HEK293 (cell line): ENCODE results near the gene PNCK.

Experiments
- CTCF ChIA-PET: fragments of 350-600 bp; formaldehyde crosslinking; extraction: SDS; loops from one replicate; lab custom pipeline; 2021; ENCODE audit warnings: antibody characterized with exemption; lab: Yijun Ruan, JAX
- POLR2A ChIA-PET: fragments of 300-600 bp; formaldehyde crosslinking; extraction: SDS; loops from one replicate; lab custom pipeline; 2020; ENCODE audit warnings: antibody characterized with exemption, inconsistent platforms; lab: Yijun Ruan, JAX
- H3K27ac ChIP-seq: fragments of 200-500 bp; sonication (Bioruptor generic); 2 replicates; pipeline ENCODE4 v1.5.1; 2014; ENCODE audit warnings: low read depth, low read length, control low read depth, inconsistent platforms; ENCODE audit errors: extremely low read depth
- H3K36me3 ChIP-seq, 2 experiments: fragments of 200-500 bp in 1 of 2; sonication (Bioruptor generic) in 1 of 2; 1 replicate in 1 of 2; 2 replicates in 1 of 2; pipeline ENCODE4 v1.5.1; 2014 to 2017; ENCODE audit warnings: inconsistent platforms in 2 of 2, low read length in 2 of 2; ENCODE audit not compliant: control insufficient read depth in 2 of 2, insufficient read depth in 1 of 2
- H3K4me1 ChIP-seq: fragments of 200-500 bp; sonication (Bioruptor generic); 2 replicates; pipeline ENCODE4 v1.5.1; 2014; ENCODE audit warnings: mild to moderate bottlenecking, low read length, inconsistent platforms; ENCODE audit not compliant: control insufficient read depth, insufficient read depth
- H3K4me3 ChIP-seq: 2 replicates; pipeline ENCODE4 v1.5.1; 2011; ENCODE audit warnings: low read depth, mild to moderate bottlenecking, control low read depth, low read length, moderate library complexity
- H3K9me3 ChIP-seq: fragments of 200-500 bp; sonication (Bioruptor generic); 2 replicates; pipeline ENCODE4 v1.5.1; 2014; ENCODE audit warnings: low read depth, low read length, inconsistent platforms; ENCODE audit not compliant: control insufficient read depth, insufficient read depth
- ATF2 ChIP-seq: fragments of 450-650 bp; formaldehyde crosslinking; IDR thresholded peaks from 2 replicates; pipeline ENCODE4 v1.5.1; 2016; ENCODE audit warnings: missing biosample characterization, missing genetic modification characterization, low read depth
- FEZF1 ChIP-seq: fragments of 450-650 bp; formaldehyde crosslinking; IDR thresholded peaks from 2 replicates; pipeline ENCODE4 v1.5.1; 2016; ENCODE audit warnings: missing biosample characterization, missing genetic modification characterization
- IKZF3 ChIP-seq: fragments of 450-650 bp; IDR thresholded peaks from 2 replicates; pipeline ENCODE4 v1.5.0; 2018; ENCODE audit warnings: missing biosample characterization, mild to moderate bottlenecking, missing genetic modification characterization, moderate library complexity
- OVOL3 ChIP-seq: fragments of 450-650 bp; formaldehyde crosslinking; IDR thresholded peaks from 2 replicates; pipeline ENCODE4 v1.5.1; 2016; ENCODE audit warnings: missing biosample characterization, missing genetic modification characterization
- ZBTB6 ChIP-seq: fragments of 450-650 bp; formaldehyde crosslinking; IDR thresholded peaks from 2 replicates; pipeline ENCODE4 v1.5.1; 2017; ENCODE audit warnings: missing biosample characterization, missing genetic modification characterization
- ZFP3 ChIP-seq: fragments of 450-650 bp; formaldehyde crosslinking; IDR thresholded peaks from 2 replicates; pipeline ENCODE4 v1.5.1; 2016; ENCODE audit warnings: low read depth, missing biosample characterization, missing genetic modification characterization
- ZNF121 ChIP-seq: fragments of 450-650 bp; formaldehyde crosslinking; IDR thresholded peaks from 2 replicates; pipeline ENCODE4 v1.5.1; 2016; ENCODE audit warnings: missing biosample characterization, missing genetic modification characterization
- ZNF138 ChIP-seq: fragments of 450-650 bp; formaldehyde crosslinking; IDR thresholded peaks from 2 replicates; pipeline ENCODE4 v1.5.1; 2016; ENCODE audit warnings: missing biosample characterization, missing genetic modification characterization, borderline replicate concordance
- ZNF350 ChIP-seq: fragments of 450-650 bp; formaldehyde crosslinking; IDR thresholded peaks from 2 replicates; pipeline ENCODE4 v1.5.0; 2017; ENCODE audit warnings: missing biosample characterization, mild to moderate bottlenecking, missing genetic modification characterization
- ZNF394 ChIP-seq: fragments of 450-650 bp; formaldehyde crosslinking; IDR thresholded peaks from 2 replicates; pipeline ENCODE4 v1.5.1; 2016; ENCODE audit warnings: missing biosample characterization, missing genetic modification characterization, mild to moderate bottlenecking, moderate library complexity, borderline replicate concordance
- ZNF518A ChIP-seq: fragments of 450-650 bp; formaldehyde crosslinking; conservative IDR thresholded peaks from 2 replicates; pipeline ENCODE4 v1.5.1; 2016; ENCODE audit warnings: low read depth, missing biosample characterization, missing genetic modification characterization
- ZNF544 ChIP-seq: fragments of 450-650 bp; formaldehyde crosslinking; IDR thresholded peaks from 2 replicates; pipeline ENCODE4 v1.5.0; 2017; ENCODE audit warnings: missing biosample characterization, missing genetic modification characterization
- ZNF555 ChIP-seq: fragments of 450-650 bp; formaldehyde crosslinking; conservative IDR thresholded peaks from 2 replicates; pipeline ENCODE4 v1.5.1; 2017; ENCODE audit warnings: missing biosample characterization, mild to moderate bottlenecking, missing genetic modification characterization, inconsistent platforms
- ZNF600 ChIP-seq: fragments of 450-650 bp; formaldehyde crosslinking; IDR thresholded peaks from 2 replicates; pipeline ENCODE4 v1.5.1; 2016; ENCODE audit warnings: missing biosample characterization, missing genetic modification characterization
- ZNF654 ChIP-seq: fragments of 450-650 bp; formaldehyde crosslinking; IDR thresholded peaks from 2 replicates; pipeline ENCODE4 v1.5.1; 2016; ENCODE audit warnings: low read depth, missing biosample characterization, missing genetic modification characterization
- ZNF658 ChIP-seq: fragments of 450-650 bp; formaldehyde crosslinking; IDR thresholded peaks from 2 replicates; pipeline ENCODE4; 2016; ENCODE audit warnings: missing biosample characterization, missing genetic modification characterization
- TF ChIP-seq, protein P1 (sequence below): fragments of 450-650 bp; formaldehyde crosslinking; IDR thresholded peaks from 2 replicates; pipeline ENCODE4 v1.5.1; 2016; ENCODE audit warnings: missing biosample characterization, missing genetic modification characterization

PNCK gene

DNA sequence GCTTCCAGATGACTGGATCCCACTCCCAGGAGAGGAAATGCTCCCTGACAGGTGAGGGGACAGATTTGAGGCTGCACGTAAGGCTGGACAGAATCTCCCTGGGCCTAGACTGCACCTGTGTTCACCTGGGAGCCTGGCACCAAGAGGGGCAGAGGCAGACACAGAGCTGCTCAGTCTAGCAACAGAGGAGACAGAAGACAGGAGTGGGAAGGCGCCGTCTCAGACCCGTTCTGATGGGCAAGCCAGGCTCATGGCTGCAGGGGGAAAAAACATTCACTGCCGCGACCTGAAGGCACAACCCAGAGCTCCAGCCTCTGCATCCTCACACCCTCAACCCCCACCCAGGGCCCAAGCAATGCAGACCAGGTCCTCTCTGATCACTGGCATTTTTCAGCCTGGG, 33.8 kb upstream of the PNCK start (continued):
- no peak for TF ChIP-seq ZNF350 (tag by site-specific recombination)
- TF ChIP-seq ZFP3 (tag by site-specific recombination) = no peak
- TF ChIP-seq FEZF1 (tag by site-specific recombination) = no peak

GRCh38 chrX:153706799-153707198, 33.2 kb upstream of the PNCK start:
- no peak overlapping the region for H3K4me3 ChIP-seq
- CTCF ChIA-PET = interaction anchor here (0.9 to 2.2 kb wide), 2 partner anchors 167 to 765 kb away, joined by 3 to 8 read pairs; no protein-coding TSS in a partner anchor
- no peaks in the 10 kb centered on the region for H3K4me1 ChIP-seq
- no peaks in the 10 kb centered on the region for H3K9me3 ChIP-seq
- TF ChIP-seq ZNF138 (tag by site-specific recombination) = no peak
- no peak for TF ChIP-seq ZNF555 (tag by site-specific recombination)
- no peak for TF ChIP-seq IKZF3
- no peak for TF ChIP-seq ATF2 (tag by site-specific recombination)
- TF ChIP-seq ZBTB6 (tag by site-specific recombination) = no peak
- no peak for TF ChIP-seq ZNF600 (tag by site-specific recombination)
- no peak for TF ChIP-seq ZNF121 (tag by site-specific recombination)
- TF ChIP-seq ZNF518A (tag by site-specific recombination) = no peak
- TF ChIP-seq, protein P1, sequence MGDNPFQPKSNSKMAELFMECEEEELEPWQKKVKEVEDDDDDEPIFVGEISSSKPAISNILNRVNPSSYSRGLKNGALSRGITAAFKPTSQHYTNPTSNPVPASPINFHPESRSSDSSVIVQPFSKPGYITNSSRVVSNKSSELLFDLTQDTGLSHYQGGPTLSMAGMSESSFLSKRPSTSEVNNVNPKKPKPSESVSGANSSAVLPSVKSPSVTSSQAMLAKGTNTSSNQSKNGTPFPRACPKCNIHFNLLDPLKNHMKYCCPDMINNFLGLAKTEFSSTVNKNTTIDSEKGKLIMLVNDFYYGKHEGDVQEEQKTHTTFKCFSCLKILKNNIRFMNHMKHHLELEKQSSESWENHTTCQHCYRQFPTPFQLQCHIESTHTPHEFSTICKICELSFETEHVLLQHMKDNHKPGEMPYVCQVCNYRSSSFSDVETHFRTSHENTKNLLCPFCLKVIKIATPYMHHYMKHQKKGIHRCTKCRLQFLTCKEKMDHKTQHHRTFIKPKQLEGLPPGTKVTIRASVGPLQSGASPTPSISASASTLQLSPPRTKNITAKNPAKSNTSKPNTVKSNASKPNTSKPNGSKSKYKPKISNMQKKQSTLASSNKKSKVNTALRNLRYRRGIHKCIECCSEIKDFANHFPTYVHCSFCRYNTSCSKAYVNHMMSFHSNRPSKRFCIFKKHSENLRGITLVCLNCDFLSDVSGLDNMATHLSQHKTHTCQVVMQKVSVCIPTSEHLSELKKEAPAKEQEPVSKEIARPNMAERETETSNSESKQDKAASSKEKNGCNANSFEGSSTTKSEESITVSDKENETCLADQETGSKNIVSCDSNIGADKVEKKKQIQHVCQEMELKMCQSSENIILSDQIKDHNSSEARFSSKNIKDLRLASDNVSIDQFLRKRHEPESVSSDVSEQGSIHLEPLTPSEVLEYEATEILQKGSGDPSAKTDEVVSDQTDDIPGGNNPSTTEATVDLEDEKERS (tag by site-specific recombination) = no peak
- no peak for TF ChIP-seq ZNF544 (tag by site-specific recombination)
- no peak for TF ChIP-seq OVOL3 (tag by site-specific recombination)
- TF ChIP-seq ZNF654 (tag by site-specific recombination) = no peak
- no peak for TF ChIP-seq ZNF394 (tag by site-specific recombination)
- no peak for TF ChIP-seq ZNF658 (tag by site-specific recombination)
- POLR2A ChIA-PET = no interaction called here
- no peak overlapping the region for H3K27ac ChIP-seq
- H3K36me3 ChIP-seq = peaks cover 4 to 80% of the 10 kb centered on the region in 2 experiments; a peak in 2 of 3 replicates
